Left cardiac atrium (tissue), 4 donors: ENCODE results near the gene TEDC1. TPM values are rescaled to one million over a fixed set of nuclear protein-coding genes. Genes with fewer than 3 reads are reported as not detected.
A peak's percentile ranks its signal among the peaks of the same experiment; 100 is the strongest.

Experiments used
- ATAC-seq, 2 donors: fragments of 200-7000 bp; cut with Tn5 transposase; one replicate each; pipeline ENCODE4 v1.9.1; 2020; ENCODE audit warnings: mild to moderate bottlenecking in 2 of 2, moderate library complexity in 2 of 2
- DNase-seq: peaks from one replicate; pipeline ENCODE4 v3.0.0-alpha.2; 2020
- intact Hi-C, 2 donors: fragments of 100-400 bp; cut with DNase I; formaldehyde crosslinking; loops; one replicate each; pipeline versions ENCODE4 v1.14.1 to v1.15.1; 2022 to 2023
- total RNA-seq, 2 donors: library from RNA; stranded (reverse); fragmentation: NEBNext Ultra II Directional; extraction: Animal tissue kit (Norgen Biotek cat#: 25700); gene quantifications; one replicate each; pipeline ENCODE4 v1.2.1, GENCODE V29; 2021
- donor health status: DM: no; HTN: yes; CAD: no.
- donor health status: DM: no; HTN: yes; CAD: no; lungs with severe emphysema.
- donor health status: DM: yes; HTN: yes; CAD: no.
- donor health status: Dilated cardiomyopathy.

Gene TEDC1
- total RNA-seq, 2 donors from 2014 or later, result 5.1 to 5.9 TPM

- intact Hi-C loops, result no loop called here
- ATAC-seq, result peak; percentile 63 to 64
- DNase-seq, result peak; percentile 90
Measured at GRCh38 chr14:105480807-105481801, 9.9 kb upstream of the TEDC1 start.

GRCh38 chr14:105481886-105482457, 9.1 kb upstream of the TEDC1 start:
- intact Hi-C loops, result no loop called here
- peak; percentile 96 for DNase-seq
- ATAC-seq, result peak; percentile 45 to 56

- DNase-seq (no peak), ATAC-seq (no peak)
- intact Hi-C loops, result no loop called here
Measured at GRCh38 chr14:105482486-105483110, 8.4 kb upstream of the TEDC1 start.

GRCh38 chr14:105483300-105484068, 7.6 kb upstream of the TEDC1 start:
- ATAC-seq, result no peak
- DNase-seq, result peak; percentile 42
- intact Hi-C loops, result no loop called here

- ATAC-seq, result no peak
- intact Hi-C loops, result no loop called here
Measured at GRCh38 chr14:105484069-105484996, 6.7 kb upstream of the TEDC1 start.

GRCh38 chr14:105484997-105485393, 6.1 kb upstream of the TEDC1 start:
- intact Hi-C loops, result no loop called here
- no peak for ATAC-seq
- no peak for DNase-seq

More at GRCh38 chr14:105484069-105484996, 6.7 kb upstream of the TEDC1 start:
- peak; percentile 86 for DNase-seq

GRCh38 chr14:105485739-105486162, 5.3 kb upstream of the TEDC1 start:
- no peak for DNase-seq
- intact Hi-C loops, result no loop called here
- ATAC-seq, result no peak

GRCh38 chr14:105486163-105486973, 4.7 kb upstream of the TEDC1 start, which contains the start of gene CRIP1:
Gene CRIP1, plus strand, starts transcription at chr14:105486886. Its CDS starts 374 bp downstream, at chr14:105487260.
- intact Hi-C loops, result no loop called here
- ATAC-seq, result no peak
- peak; percentile 57 for DNase-seq

GRCh38 chr14:105486974-105487448, 4.0 kb upstream of the TEDC1 start:
- ATAC-seq, result peak in 1 of 2 donors; percentile 1
- intact Hi-C loops, result no loop called here
- DNase-seq, result peak; percentile 80

- DNase-seq (peak; percentile 70), ATAC-seq (no peak)
- intact Hi-C loops, result no loop called here
Measured at GRCh38 chr14:105487449-105487985, 3.5 kb upstream of the TEDC1 start.

- ATAC-seq (no peak), DNase-seq (peak; percentile 32)
- intact Hi-C loops, result loop anchor here in 1 of 2 donors (2.0 kb wide), 1 partner anchor 39 kb away; no protein-coding TSS in a partner anchor
Measured at GRCh38 chr14:105487986-105488777, 2.9 kb upstream of the TEDC1 start.

- DNase-seq (peak; percentile 46), ATAC-seq (no peak)
- intact Hi-C loops, result loop anchor here in 1 of 2 donors (2.0 kb wide), 1 partner anchor 40 kb away; no protein-coding TSS in a partner anchor
Measured at GRCh38 chr14:105488781-105489541, 2.1 kb upstream of the TEDC1 start.

- peak; percentile 86 for DNase-seq
- intact Hi-C loops, result loop anchor here in 1 of 2 donors (1.0 to 2.0 kb wide), 2 partner anchors 41 to 119 kb away; no protein-coding TSS in a partner anchor
- ATAC-seq, result peak; percentile 5 to 24
Measured at GRCh38 chr14:105489542-105490266, 1.3 kb upstream of the TEDC1 start.

- ATAC-seq, result no peak
- intact Hi-C loops, result loop anchor here in 1 of 2 donors (1.0 kb wide), 1 partner anchor 120 kb away; no protein-coding TSS in a partner anchor
- DNase-seq, result peak; percentile 64
Measured at GRCh38 chr14:105490267-105490571, 827 bp upstream of the TEDC1 start.
